GM12872 (cell line): ENCODE results near the gene VENTX.

Source experiments
- CTCF ChIP-seq: IDR thresholded peaks from 3 replicates; pipeline ENCODE4 v1.5.1; 2011; ENCODE audit warnings: low read depth, mild to moderate bottlenecking, low read length, moderate library complexity; ENCODE audit not compliant: insufficient read depth

VENTX gene

GRCh38 chr10:133274751-133275683, 37.4 kb downstream of the VENTX start:
- TF ChIP-seq CTCF: no peak

- peak; percentile 73 for TF ChIP-seq CTCF
Observed at GRCh38 chr10:133275684-133276092, 38.0 kb downstream of the VENTX start.

GRCh38 chr10:133276100-133276434, 38.4 kb downstream of the VENTX start:
- no peak for TF ChIP-seq CTCF

- no peak for TF ChIP-seq CTCF
Observed at GRCh38 chr10:133276435-133277201, 39.0 kb downstream of the VENTX start, which contains the start of gene ADAM8. TSS of gene ADAM8 (minus strand) at chr10:133276868. CDS start at chr10:133276817, 51 bp downstream.

- no peak for TF ChIP-seq CTCF
Observed at GRCh38 chr10:133277277-133277992, 39.8 kb downstream of the VENTX start.

- no peak for TF ChIP-seq CTCF
Observed at GRCh38 chr10:133277993-133278576, 40.4 kb downstream of the VENTX start.
